Thoracic aorta (tissue), 2 donors: ENCODE results near the gene RAMP3. TPM values are rescaled to one million over a fixed set of nuclear protein-coding genes. Genes with fewer than 3 reads are reported as not detected.

ENCODE experiments used
- ATAC-seq: fragments of 150-250 bp; one replicate; pipeline ENCODE4 v1.8.0; 2017; ENCODE audit warnings: low read depth; ENCODE audit not compliant: insufficient number of reproducible peaks, low FRiP score
- DNase-seq: peaks from one replicate; pipeline ENCODE4 v3.0.0-alpha.2; 2020; ENCODE audit warnings: low spot score
- H3K27ac ChIP-seq, 2 donors: fragments of 200-600 bp; sonication (generic); 1 replicate in 1 of 2; 2 replicates in 1 of 2; pipeline ENCODE4 v1.5.1; 2016; ENCODE audit warnings: mild to moderate bottlenecking in 2 of 2, moderate library complexity in 2 of 2
- H3K27me3 ChIP-seq: fragments of 200-600 bp; sonication (generic); replicated peaks from 2 replicates; pipeline ENCODE4 v1.6.0; 2016; ENCODE audit warnings: mild to moderate bottlenecking; ENCODE audit not compliant: insufficient read depth
- H3K36me3 ChIP-seq: fragments of 200-600 bp; sonication (generic); one replicate; pipeline ENCODE4 v1.5.1; 2016
- H3K4me1 ChIP-seq, 2 donors: fragments of 200-600 bp; sonication (generic); 1 replicate in 1 of 2; 2 replicates in 1 of 2; pipeline versions ENCODE4 v1.5.1 to v1.6.0; 2016; ENCODE audit warnings: low read depth in 2 of 2, mild to moderate bottlenecking in 1 of 2; ENCODE audit not compliant: control insufficient read depth in 1 of 2
- H3K4me3 ChIP-seq: fragments of 200-600 bp; sonication (generic); 2 replicates; pipeline ENCODE4 v1.5.1; 2016; ENCODE audit warnings: mild to moderate bottlenecking
- H3K9me3 ChIP-seq: fragments of 200-600 bp; sonication (generic); 2 replicates; pipeline ENCODE4 v1.5.1; 2016
- CTCF ChIP-seq: fragments of 200-600 bp; sonication (generic); IDR thresholded peaks from one replicate; pipeline ENCODE4 v1.5.1; 2019; ENCODE audit warnings: antibody characterized with exemption
- total RNA-seq, 2 donors: library from RNA; depleted of rRNA; stranded (reverse); fragments of >200 nt; gene quantifications; one replicate each; pipeline versions ENCODE4 v1.1.0 to v1.2.3, GENCODE V29; 2016

RAMP3 gene
- total RNA-seq, 2 donors from 2014 or later = 76.5 to 123 TPM

- H3K27me3 ChIP-seq = no peaks in the 10 kb centered on the region
- H3K27ac ChIP-seq = no peak overlapping the region
- TF ChIP-seq CTCF = no peak
- DNase-seq (no peak), ATAC-seq (no peak)
- no peak overlapping the region for H3K4me3 ChIP-seq
- no peaks in the 10 kb centered on the region for H3K4me1 ChIP-seq
- no peaks in the 10 kb centered on the region for H3K9me3 ChIP-seq
- H3K36me3 ChIP-seq = no peaks in the 10 kb centered on the region
Observed at GRCh38 chr7:45176886-45177731, 19.5 kb downstream of the RAMP3 start.

- Histone ChIP-seq H3K27ac (no peak overlapping the region), H3K4me3 (no peak overlapping the region), H3K27me3 (no peaks in the 10 kb centered on the region), H3K4me1 (no peaks in the 10 kb centered on the region), H3K36me3 (no peaks in the 10 kb centered on the region), H3K9me3 (no peaks in the 10 kb centered on the region)
- no peak for TF ChIP-seq CTCF
- ATAC-seq (no peak), DNase-seq (no peak)
Observed at GRCh38 chr7:45177801-45178200, 20.2 kb downstream of the RAMP3 start.

- no peak for ATAC-seq
Observed at GRCh38 chr7:45178241-45179225, 20.9 kb downstream of the RAMP3 start.

GRCh38 chr7:45179666-45180065 is 22.1 kb downstream of the RAMP3 start:
- no peak for TF ChIP-seq CTCF
- no peak for DNase-seq

More at GRCh38 chr7:45178241-45179225, 20.9 kb downstream of the RAMP3 start:
- Histone ChIP-seq H3K27me3 (no peaks in the 10 kb centered on the region), H3K27ac (no peak overlapping the region), H3K36me3 (no peaks in the 10 kb centered on the region), H3K9me3 (no peaks in the 10 kb centered on the region), H3K4me1 (no peaks in the 10 kb centered on the region), H3K4me3 (no peak overlapping the region)
- no peak for TF ChIP-seq CTCF
- no peak for DNase-seq

More at GRCh38 chr7:45179666-45180065, 22.1 kb downstream of the RAMP3 start:
- H3K4me3 ChIP-seq = no peak overlapping the region
- ATAC-seq = no peak
- no peak overlapping the region for H3K27ac ChIP-seq
- no peaks in the 10 kb centered on the region for H3K9me3 ChIP-seq
- H3K27me3 ChIP-seq = no peaks in the 10 kb centered on the region
- no peaks in the 10 kb centered on the region for H3K36me3 ChIP-seq
- no peaks in the 10 kb centered on the region for H3K4me1 ChIP-seq
